ENCODE results near the gene RPP21. TPM values are rescaled to one million over a fixed set of nuclear protein-coding genes. Genes with fewer than 3 reads are reported as not detected.
A peak's percentile ranks its signal among the peaks of the same experiment; 100 is the strongest.
"Not testable (repeated sequence)": the region's sequence is repeated elsewhere in the genome, so short reads cannot be mapped to it uniquely, and the experiment has no call there.

RPP21 gene
- total RNA-seq, 1 experiment from 2014 or later: 81.3 TPM

GRCh38 chr6:30363459-30363858, 18.5 kb downstream of the RPP21 start:
- TF ChIP-seq POLR2AphosphoS5 (IDR thresholded peaks at IDR 0.05; ENCODE audit: low read depth, low read length): no peak
- no peak for TF ChIP-seq TCF7L2 (IDR thresholded peaks at IDR 0.05; ENCODE audit: low read depth, low read length)
- TF ChIP-seq SIN3A (IDR thresholded peaks at IDR 0.05; ENCODE audit: borderline replicate concordance, insufficient read depth, low read depth, low read length): no peak
- DNase-seq (ENCODE audit: low read depth, low spot score) (no peak), ATAC-seq (no peak)
- intact Hi-C loops (cut with micrococcal nuclease; ENCODE audit: unreplicated experiment): no loop called here
- no peaks in the 10 kb centered on the region for H3K36me3 ChIP-seq (ENCODE audit: control insufficient read depth, insufficient read depth, low read length)
- in situ Hi-C loops (cut with HindIII; ENCODE audit: low pct_unique_long_range_greater_than_20kb, low sequenced_read_pairs): loop anchor here (25.0 kb wide), 1 partner anchor 126 kb away; no protein-coding TSS in a partner anchor
- no TSS peak for BruUV-seq (replicated peaks)
- no peak overlapping the region for H3K27ac ChIP-seq (ENCODE audit: low read length)
- H3K4me3 ChIP-seq (ENCODE audit: low read depth in 2 of 2, low read length in 2 of 2): no peak overlapping the region
- ChIA-PET CTCF (no interaction called here), POLR2A (interaction anchor here (0.6 kb wide), 1 partner anchor 104 kb away, joined by 3 read pairs; no protein-coding TSS in a partner anchor)
- peaks cover 57% of the 10 kb centered on the region for H3K27me3 ChIP-seq (ENCODE audit: control insufficient read depth, insufficient read depth, low read length)
- H3K9me3 ChIP-seq (ENCODE audit: control insufficient read depth, insufficient read depth, low read depth, low read length): no peaks in the 10 kb centered on the region
- H3K4me1 ChIP-seq (ENCODE audit: control insufficient read depth, insufficient read depth, low read length): no peaks in the 10 kb centered on the region

- BruUV-seq (replicated peaks): no TSS peak
- H3K27ac ChIP-seq (ENCODE audit: low read length): no peak overlapping the region
- H3K27me3 ChIP-seq (ENCODE audit: control insufficient read depth, insufficient read depth, low read length): peaks cover 51% of the 10 kb centered on the region
- ATAC-seq: no peak
- H3K9me3 ChIP-seq (ENCODE audit: control insufficient read depth, insufficient read depth, low read depth, low read length): no peaks in the 10 kb centered on the region
- ChIA-PET CTCF (no interaction called here), POLR2A (no interaction called here)
- H3K4me1 ChIP-seq (ENCODE audit: control insufficient read depth, insufficient read depth, low read length): no peaks in the 10 kb centered on the region
- TF ChIP-seq TCF7L2 (IDR thresholded peaks at IDR 0.05; ENCODE audit: low read depth, low read length) (no peak), CTCF (IDR thresholded peaks at IDR 0.05) (peak; percentile 43; the same call in 1 of the 2 replicates), POLR2AphosphoS5 (IDR thresholded peaks at IDR 0.05; ENCODE audit: low read depth, low read length) (no peak), SIN3A (IDR thresholded peaks at IDR 0.05; ENCODE audit: borderline replicate concordance, insufficient read depth, low read depth, low read length) (no peak)
- TF ChIP-seq, protein P1, sequence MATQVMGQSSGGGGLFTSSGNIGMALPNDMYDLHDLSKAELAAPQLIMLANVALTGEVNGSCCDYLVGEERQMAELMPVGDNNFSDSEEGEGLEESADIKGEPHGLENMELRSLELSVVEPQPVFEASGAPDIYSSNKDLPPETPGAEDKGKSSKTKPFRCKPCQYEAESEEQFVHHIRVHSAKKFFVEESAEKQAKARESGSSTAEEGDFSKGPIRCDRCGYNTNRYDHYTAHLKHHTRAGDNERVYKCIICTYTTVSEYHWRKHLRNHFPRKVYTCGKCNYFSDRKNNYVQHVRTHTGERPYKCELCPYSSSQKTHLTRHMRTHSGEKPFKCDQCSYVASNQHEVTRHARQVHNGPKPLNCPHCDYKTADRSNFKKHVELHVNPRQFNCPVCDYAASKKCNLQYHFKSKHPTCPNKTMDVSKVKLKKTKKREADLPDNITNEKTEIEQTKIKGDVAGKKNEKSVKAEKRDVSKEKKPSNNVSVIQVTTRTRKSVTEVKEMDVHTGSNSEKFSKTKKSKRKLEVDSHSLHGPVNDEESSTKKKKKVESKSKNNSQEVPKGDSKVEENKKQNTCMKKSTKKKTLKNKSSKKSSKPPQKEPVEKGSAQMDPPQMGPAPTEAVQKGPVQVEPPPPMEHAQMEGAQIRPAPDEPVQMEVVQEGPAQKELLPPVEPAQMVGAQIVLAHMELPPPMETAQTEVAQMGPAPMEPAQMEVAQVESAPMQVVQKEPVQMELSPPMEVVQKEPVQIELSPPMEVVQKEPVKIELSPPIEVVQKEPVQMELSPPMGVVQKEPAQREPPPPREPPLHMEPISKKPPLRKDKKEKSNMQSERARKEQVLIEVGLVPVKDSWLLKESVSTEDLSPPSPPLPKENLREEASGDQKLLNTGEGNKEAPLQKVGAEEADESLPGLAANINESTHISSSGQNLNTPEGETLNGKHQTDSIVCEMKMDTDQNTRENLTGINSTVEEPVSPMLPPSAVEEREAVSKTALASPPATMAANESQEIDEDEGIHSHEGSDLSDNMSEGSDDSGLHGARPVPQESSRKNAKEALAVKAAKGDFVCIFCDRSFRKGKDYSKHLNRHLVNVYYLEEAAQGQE (IDR thresholded peaks at IDR 0.05; ENCODE audit: insufficient read depth in 1 of 2, low read depth in 2 of 2, low read length in 1 of 2): no peak
- H3K4me3 ChIP-seq (ENCODE audit: low read depth in 2 of 2, low read length in 2 of 2): no peak overlapping the region
- intact Hi-C loops (cut with micrococcal nuclease; ENCODE audit: unreplicated experiment) (no loop called here), in situ Hi-C loops (cut with HindIII; ENCODE audit: low pct_unique_long_range_greater_than_20kb, low sequenced_read_pairs) (loop anchor here (25.0 kb wide), 1 partner anchor 127 kb away; no protein-coding TSS in a partner anchor)
- no peaks in the 10 kb centered on the region for H3K36me3 ChIP-seq (ENCODE audit: control insufficient read depth, insufficient read depth, low read length)
- DNase-seq (ENCODE audit: low read depth, low spot score): no peak
Observed at GRCh38 chr6:30364591-30364990, 19.6 kb downstream of the RPP21 start.

- in situ Hi-C loops (cut with HindIII; ENCODE audit: low pct_unique_long_range_greater_than_20kb, low sequenced_read_pairs): loop anchor here (25.0 kb wide), 1 partner anchor 132 kb away; no protein-coding TSS in a partner anchor
- H3K36me3 ChIP-seq (ENCODE audit: control insufficient read depth, insufficient read depth, low read length); POLR2A ChIA-PET; ATAC-seq; intact Hi-C loops (cut with micrococcal nuclease; ENCODE audit: unreplicated experiment); BruUV-seq (replicated peaks); H3K4me3 ChIP-seq (ENCODE audit: low read depth in 2 of 2, low read length in 2 of 2); DNase-seq (ENCODE audit: low read depth, low spot score); H3K27ac ChIP-seq (ENCODE audit: low read length); H3K4me1 ChIP-seq (ENCODE audit: control insufficient read depth, insufficient read depth, low read length); H3K9me3 ChIP-seq (ENCODE audit: control insufficient read depth, insufficient read depth, low read depth, low read length); CTCF ChIA-PET: not testable (repeated sequence)
- H3K27me3 ChIP-seq (ENCODE audit: control insufficient read depth, insufficient read depth, low read length): peaks cover 20% of the 10 kb centered on the region
Observed at GRCh38 chr6:30369280-30369679, 24.3 kb downstream of the RPP21 start.
